Measurements from ENCODE around the gene PRCD.

PRCD gene

GRCh38 chr17:76539631-76540271, at the start of gene PRCD:
TSS of gene PRCD (plus strand) at chr17:76540044. CDS start at chr17:76540142, 98 bp downstream.
- peak within 1 kb of the TSS; percentile 32 for H3K4me3 ChIP-seq (ENCODE audit: low read depth, low read length)
- DNase-seq (ENCODE audit: low read depth): no peak

- no peak for DNase-seq (ENCODE audit: low read depth)
- H3K4me3 ChIP-seq (ENCODE audit: low read depth, low read length): no peak overlapping the region
Measured at GRCh38 chr17:76490112-76490710, 49.6 kb upstream of the PRCD start.

- H3K4me3 ChIP-seq (ENCODE audit: low read depth, low read length): no peak overlapping the region
- no peak for DNase-seq (ENCODE audit: low read depth)
Measured at GRCh38 chr17:76491271-76492122, 48.3 kb upstream of the PRCD start.

GRCh38 chr17:76492123-76492988, 47.5 kb upstream of the PRCD start:
- peak overlapping the region; percentile 19 for H3K4me3 ChIP-seq (ENCODE audit: low read depth, low read length)
- DNase-seq (ENCODE audit: low read depth): no peak

- peak overlapping the region; percentile 19 for H3K4me3 ChIP-seq (ENCODE audit: low read depth, low read length)
- peak; percentile 67 for DNase-seq (ENCODE audit: low read depth)
Measured at GRCh38 chr17:76492989-76493501, 46.8 kb upstream of the PRCD start.

GRCh38 chr17:76493505-76494167, 46.2 kb upstream of the PRCD start:
- DNase-seq (ENCODE audit: low read depth): no peak
- H3K4me3 ChIP-seq (ENCODE audit: low read depth, low read length): no peak overlapping the region

GRCh38 chr17:76495663-76496400, 44.0 kb upstream of the PRCD start:
- DNase-seq (ENCODE audit: low read depth): no peak
- no peak overlapping the region for H3K4me3 ChIP-seq (ENCODE audit: low read depth, low read length)

- no peak for DNase-seq (ENCODE audit: low read depth)
- no peak overlapping the region for H3K4me3 ChIP-seq (ENCODE audit: low read depth, low read length)
Measured at GRCh38 chr17:76496464-76496863, 43.4 kb upstream of the PRCD start.

- DNase-seq (ENCODE audit: low read depth): no peak
- H3K4me3 ChIP-seq (ENCODE audit: low read depth, low read length): no peak overlapping the region
Measured at GRCh38 chr17:76497699-76497978, 42.2 kb upstream of the PRCD start.

GRCh38 chr17:76497979-76498875, 41.6 kb upstream of the PRCD start:
- no peak overlapping the region for H3K4me3 ChIP-seq (ENCODE audit: low read depth, low read length)
- DNase-seq (ENCODE audit: low read depth): no peak

GRCh38 chr17:76498876-76499251, 41.0 kb upstream of the PRCD start:
- no peak overlapping the region for H3K4me3 ChIP-seq (ENCODE audit: low read depth, low read length)
- no peak for DNase-seq (ENCODE audit: low read depth)

- no peak for DNase-seq (ENCODE audit: low read depth)
- H3K4me3 ChIP-seq (ENCODE audit: low read depth, low read length): no peak overlapping the region
Measured at GRCh38 chr17:76499267-76499667, 40.6 kb upstream of the PRCD start.

GRCh38 chr17:76500074-76500746, 39.6 kb upstream of the PRCD start:
- H3K4me3 ChIP-seq (ENCODE audit: low read depth, low read length): peak overlapping the region; percentile 58
- no peak for DNase-seq (ENCODE audit: low read depth)

- H3K4me3 ChIP-seq (ENCODE audit: low read depth, low read length): peak overlapping the region; percentile 58
- no peak for DNase-seq (ENCODE audit: low read depth)
Measured at GRCh38 chr17:76500747-76501017, 39.2 kb upstream of the PRCD start.

- H3K4me3 ChIP-seq (ENCODE audit: low read depth, low read length): peak within 1 kb of the TSS; percentile 58
- no peak for DNase-seq (ENCODE audit: low read depth)
Measured at GRCh38 chr17:76501018-76501826, 38.6 kb upstream of the PRCD start, which contains the start of gene RHBDF2. TSS of gene RHBDF2 (minus strand) at chr17:76501423. CDS start at chr17:76481524, 19,899 bp downstream.

GRCh38 chr17:76501827-76502307, 38.0 kb upstream of the PRCD start:
- DNase-seq (ENCODE audit: low read depth): no peak
- peak overlapping the region; percentile 58 for H3K4me3 ChIP-seq (ENCODE audit: low read depth, low read length)
